GM23338 (cell line): Measurements from ENCODE around the gene BRME1. TPM values are rescaled to one million over a fixed set of nuclear protein-coding genes. Genes with fewer than 3 reads are reported as not detected.

Experiments used
- ATAC-seq: fragments of 200-7000 bp; cut with Tn5 transposase; 3 replicates; pipeline ENCODE4 v1.9.1; 2020
- DNase-seq: peaks from one replicate; pipeline ENCODE4 v3.0.0-alpha.2; 2015; ENCODE audit warnings: low spot score
- H2AFZ ChIP-seq: fragments of 200-600 bp; sonication (generic); 2 replicates; pipeline ENCODE4 v1.8.0; 2016; ENCODE audit warnings: antibody characterized with exemption, mild to moderate bottlenecking, moderate library complexity
- H3F3A ChIP-seq: fragments of 200-600 bp; sonication (generic); replicated peaks from 2 replicates; pipeline ENCODE4 v1.8.0; 2017; ENCODE audit warnings: antibody characterized with exemption, mixed run types, low read depth
- H3K27ac ChIP-seq: fragments of 200-600 bp; sonication (generic); 2 replicates; pipeline ENCODE4 v1.6.1; 2016; ENCODE audit warnings: low read depth
- H3K27me3 ChIP-seq: fragments of 200-600 bp; sonication (generic); 2 replicates; pipeline ENCODE4 v1.8.0; 2016; ENCODE audit warnings: mild to moderate bottlenecking, mixed run types, moderate library complexity; ENCODE audit not compliant: insufficient read depth
- H3K36me3 ChIP-seq: fragments of 200-600 bp; sonication (generic); 2 replicates; pipeline ENCODE4 v1.8.0; 2016; ENCODE audit warnings: mild to moderate bottlenecking; ENCODE audit not compliant: insufficient read depth
- H3K4me1 ChIP-seq: fragments of 200-600 bp; sonication (generic); 2 replicates; pipeline ENCODE4 v1.8.0; 2016; ENCODE audit warnings: mild to moderate bottlenecking, moderate library complexity; ENCODE audit not compliant: insufficient read depth
- H3K4me2 ChIP-seq: fragments of 200-600 bp; sonication (generic); 2 replicates; pipeline ENCODE4 v1.7.1; 2017; ENCODE audit warnings: mixed run types
- H3K4me3 ChIP-seq: fragments of 200-600 bp; sonication (generic); 2 replicates; pipeline ENCODE4 v1.6.1; 2016; ENCODE audit warnings: mixed run types
- H3K79me2 ChIP-seq: fragments of 200-600 bp; sonication (generic); replicated peaks from 2 replicates; pipeline ENCODE4 v1.8.0; 2017; ENCODE audit warnings: mild to moderate bottlenecking; ENCODE audit not compliant: insufficient read depth
- H3K9me2 ChIP-seq: fragments of 200-600 bp; sonication (generic); 2 replicates; pipeline ENCODE4 v1.8.0; 2017; ENCODE audit not compliant: insufficient read depth
- H4K20me1 ChIP-seq: fragments of 200-600 bp; sonication (generic); replicated peaks from 2 replicates; pipeline ENCODE4 v1.8.0; 2017; ENCODE audit warnings: mild to moderate bottlenecking; ENCODE audit not compliant: insufficient read depth
- H3K27ac Mint-ChIP-seq: 2 replicates; pipeline ENCODE4 v1.8.0; 2020; ENCODE audit warnings: inconsistent platforms, mild to moderate bottlenecking, moderate library complexity, mixed read lengths
- H3K27me3 Mint-ChIP-seq: 3 replicates; pipeline ENCODE4 v1.8.0; 2022; ENCODE audit warnings: low read depth, mild to moderate bottlenecking, moderate library complexity, mixed read lengths, inconsistent platforms; ENCODE audit not compliant: insufficient read depth, poor library complexity
- H3K36me3 Mint-ChIP-seq: 3 replicates; pipeline ENCODE4 v1.8.0; 2021; ENCODE audit warnings: low read depth, mild to moderate bottlenecking, inconsistent platforms, moderate library complexity, mixed read lengths
- H3K4me1 Mint-ChIP-seq: 3 replicates; pipeline ENCODE4 v1.8.0; 2020; ENCODE audit warnings: mild to moderate bottlenecking, inconsistent platforms, mixed read lengths
- H3K4me3 Mint-ChIP-seq: 3 replicates; pipeline ENCODE4 v1.8.0; 2021; ENCODE audit warnings: moderate library complexity, mild to moderate bottlenecking, inconsistent platforms, mixed read lengths
- H3K9me3 Mint-ChIP-seq: 3 replicates; pipeline ENCODE4 v1.8.0; 2020; ENCODE audit warnings: moderate library complexity, mild to moderate bottlenecking, inconsistent platforms, mixed read lengths
- CREB1 ChIP-seq: fragments of 250-450 bp; sonication (Bioruptor Pico); IDR thresholded peaks from 2 replicates; pipeline ENCODE4 v1.5.0; 2020; ENCODE audit warnings: low read depth, mild to moderate bottlenecking, moderate library complexity
- ETS1 ChIP-seq: IDR thresholded peaks from 2 replicates; pipeline ENCODE4 v1.6.1; 2016; ENCODE audit warnings: antibody characterized with exemption
- EZH2 ChIP-seq: fragments of 200-600 bp; sonication (generic); IDR thresholded peaks from one replicate; pipeline ENCODE4 v1.8.0; 2017; ENCODE audit warnings: antibody characterized with exemption, mild to moderate bottlenecking, low read depth; ENCODE audit not compliant: unreplicated experiment
- EZH2phosphoT487 ChIP-seq: fragments of 200-600 bp; sonication (generic); IDR thresholded peaks from one replicate; pipeline ENCODE4 v1.8.1; 2018; ENCODE audit warnings: antibody characterized with exemption; ENCODE audit not compliant: unreplicated experiment
- JUNB ChIP-seq: IDR thresholded peaks from one replicate; pipeline ENCODE4 v1.6.1; 2016; ENCODE audit warnings: antibody characterized with exemption; ENCODE audit not compliant: unreplicated experiment
- NANOG ChIP-seq: IDR thresholded peaks from 2 replicates; pipeline ENCODE4 v1.6.1; 2016; ENCODE audit warnings: antibody characterized with exemption, borderline replicate concordance
- POLR2AphosphoS5 ChIP-seq: IDR thresholded peaks from 2 replicates; pipeline ENCODE4 v1.6.1; 2016; ENCODE audit warnings: antibody characterized with exemption, low read depth
- REST ChIP-seq: IDR thresholded peaks from one replicate; pipeline ENCODE4 v1.6.1; 2018; ENCODE audit warnings: antibody characterized with exemption; ENCODE audit not compliant: unreplicated experiment
- STAT1 ChIP-seq: IDR thresholded peaks from one replicate; pipeline ENCODE4 v1.6.1; 2016; ENCODE audit warnings: antibody characterized with exemption; ENCODE audit not compliant: unreplicated experiment
- ZNF114 ChIP-seq: fragments of 250-450 bp; sonication (Bioruptor Pico); IDR thresholded peaks from 2 replicates; pipeline ENCODE4 v1.5.0; 2020; ENCODE audit warnings: mild to moderate bottlenecking, moderate library complexity
- ZNF331 ChIP-seq: fragments of 250-450 bp; sonication (Bioruptor Pico); IDR thresholded peaks from 2 replicates; pipeline ENCODE4 v1.5.0; 2020; ENCODE audit warnings: low read depth, mild to moderate bottlenecking, moderate library complexity
- polyA plus RNA-seq: library from polyadenylated mRNA; unstranded; fragments of >200 nt; fragmentation: Nextera tagmentation; extraction: Ambion mirVana; gene quantifications from 2 replicates; pipeline ENCODE4 v1.2.1, GENCODE V29; 2016
- total RNA-seq: library from RNA; depleted of rRNA; stranded (reverse); fragments of >200 nt; shearing (Covaris generic); gene quantifications from 2 replicates; pipeline ENCODE4 v1.2.3, GENCODE V29; 2014
- TF ChIP-seq, protein P1 (sequence below), 2 experiments: fragments of 200-600 bp in 1 of 2; sonication (generic) in 1 of 2; conservative IDR thresholded peaks; 2 replicates each; pipeline versions ENCODE4 v1.5.1 to v1.6.1; 2016 to 2017; ENCODE audit warnings: antibody characterized with exemption in 2 of 2, low read depth in 2 of 2, mild to moderate bottlenecking in 2 of 2, moderate library complexity in 1 of 2

BRME1 gene
- total and polyA plus RNA-seq, 2 experiments from 2014 or later, result 3.9 to 4.0 TPM

DNA sequence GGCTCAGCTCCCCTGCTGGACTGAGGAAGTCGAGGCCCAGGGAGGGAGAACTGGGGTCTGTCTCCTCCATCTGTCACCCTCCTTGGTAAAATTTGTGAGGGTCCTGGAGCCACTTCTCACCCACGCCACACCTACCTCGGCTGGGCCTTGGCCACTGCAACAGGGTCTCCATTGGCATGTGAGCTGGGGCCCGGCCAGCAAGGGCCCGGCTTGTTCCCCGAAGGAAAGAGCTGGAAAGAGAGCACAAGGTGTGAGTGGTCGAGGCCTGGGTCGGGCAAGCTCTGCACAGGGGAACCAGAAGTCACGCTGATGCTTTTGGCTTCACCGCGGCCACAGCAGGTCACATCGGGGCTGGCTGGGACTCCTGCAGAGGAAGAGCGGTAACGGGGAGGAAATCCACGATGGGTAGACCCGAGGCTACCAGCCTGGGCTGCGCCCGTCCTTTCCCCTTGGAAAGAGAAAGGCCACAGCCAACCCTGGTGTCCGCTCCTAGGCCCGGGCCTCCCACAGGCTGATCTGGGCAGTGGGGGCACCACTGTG, 20.0 kb downstream of the BRME1 start:
- H3K4me1 Mint-ChIP-seq, result peaks cover 19% of the 10 kb centered on the region

More for the DNA sequence above, 20.0 kb downstream of the BRME1 start:
- Histone ChIP-seq H3K4me1 (peaks cover 12% of the 10 kb centered on the region), H3K4me2 (no peak overlapping the region), H3K4me3 (no peak overlapping the region), H3K9me2 (no peaks in the 10 kb centered on the region), H2AFZ (no peak overlapping the region), H3K79me2 (no peaks in the 10 kb centered on the region), H3F3A (peaks cover 4% of the 10 kb centered on the region), H3K27me3 (no peaks in the 10 kb centered on the region), H3K36me3 (no peaks in the 10 kb centered on the region), H3K27ac (no peak overlapping the region), H4K20me1 (no peaks in the 10 kb centered on the region)
- no peak for TF ChIP-seq ZNF331 (CRISPR knock-in tag)
- no peak for TF ChIP-seq ZNF114 (CRISPR knock-in tag)
- TF ChIP-seq ETS1, result no peak
- TF ChIP-seq EZH2phosphoT487, result no peak
- TF ChIP-seq POLR2AphosphoS5, result no peak
- TF ChIP-seq CREB1 (CRISPR knock-in tag), result no peak
- no peak for TF ChIP-seq EZH2
- TF ChIP-seq REST, result no peak
- TF ChIP-seq STAT1, result no peak
- TF ChIP-seq NANOG, result no peak
- TF ChIP-seq, protein P1, sequence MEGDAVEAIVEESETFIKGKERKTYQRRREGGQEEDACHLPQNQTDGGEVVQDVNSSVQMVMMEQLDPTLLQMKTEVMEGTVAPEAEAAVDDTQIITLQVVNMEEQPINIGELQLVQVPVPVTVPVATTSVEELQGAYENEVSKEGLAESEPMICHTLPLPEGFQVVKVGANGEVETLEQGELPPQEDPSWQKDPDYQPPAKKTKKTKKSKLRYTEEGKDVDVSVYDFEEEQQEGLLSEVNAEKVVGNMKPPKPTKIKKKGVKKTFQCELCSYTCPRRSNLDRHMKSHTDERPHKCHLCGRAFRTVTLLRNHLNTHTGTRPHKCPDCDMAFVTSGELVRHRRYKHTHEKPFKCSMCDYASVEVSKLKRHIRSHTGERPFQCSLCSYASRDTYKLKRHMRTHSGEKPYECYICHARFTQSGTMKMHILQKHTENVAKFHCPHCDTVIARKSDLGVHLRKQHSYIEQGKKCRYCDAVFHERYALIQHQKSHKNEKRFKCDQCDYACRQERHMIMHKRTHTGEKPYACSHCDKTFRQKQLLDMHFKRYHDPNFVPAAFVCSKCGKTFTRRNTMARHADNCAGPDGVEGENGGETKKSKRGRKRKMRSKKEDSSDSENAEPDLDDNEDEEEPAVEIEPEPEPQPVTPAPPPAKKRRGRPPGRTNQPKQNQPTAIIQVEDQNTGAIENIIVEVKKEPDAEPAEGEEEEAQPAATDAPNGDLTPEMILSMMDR (conservative IDR thresholded peaks at IDR 0.05; ENCODE audit: low read depth in 2 of 2), result no peak
- TF ChIP-seq JUNB, result no peak
- Mint-ChIP-seq H3K9me3 (no peaks in the 10 kb centered on the region), H3K4me3 (no peak overlapping the region), H3K27ac (no peak overlapping the region), H3K36me3 (no peaks in the 10 kb centered on the region), H3K27me3 (peaks cover 2% of the 10 kb centered on the region)
- ATAC-seq (no peak), DNase-seq (no peak)
